T-cell (primary cell): Measurements from ENCODE around the gene SUSD3. TPM values are rescaled to one million over a fixed set of nuclear protein-coding genes. Genes with fewer than 3 reads are reported as not detected.

Experiments used
- ATAC-seq, 4 experiments: fragments of 200-7000 bp in 3 of 4; fragments of 150-1000 bp in 1 of 4; cut with Tn5 transposase; replicated peaks in 1 of 4; 1 replicate in 3 of 4; 2 replicates in 1 of 4; pipeline ENCODE4 v1.10.0; 2021; ENCODE audit warnings: moderate library complexity in 3 of 4, mild to moderate bottlenecking in 2 of 4, moderate number of reproducible peaks in 1 of 4
- CTCF ChIA-PET, 2 donors: fragments of 300-600 bp; sonication (Branson Sonifier 250); formaldehyde crosslinking; loops; one replicate each; lab custom pipeline; 2022; ENCODE audit warnings: antibody characterized with exemption in 2 of 2; lab: Charles Lee
- POLR2A ChIA-PET, 2 donors: fragments of 300-600 bp; sonication (Branson Sonifier 250); formaldehyde crosslinking; loops; one replicate each; lab custom pipeline; 2022; ENCODE audit warnings: antibody characterized with exemption in 2 of 2; lab: Charles Lee
- DNase-seq, 35 experiments: peaks; one replicate each; pipeline versions ENCODE4 v3.0.0 to v3.0.0-alpha.2; 2013 to 2023
- H3K27ac ChIP-seq: one replicate; pipeline ENCODE4 v1.5.1; 2013; ENCODE audit warnings: low read length
- H3K27me3 ChIP-seq, 2 experiments: replicated peaks in 1 of 2; 1 replicate in 1 of 2; 2 replicates in 1 of 2; pipeline versions ENCODE4 v1.6.1 to v1.7.0; 2013; ENCODE audit warnings: low read length in 1 of 2, mixed read lengths in 1 of 2; ENCODE audit not compliant: control insufficient read depth in 2 of 2, insufficient read depth in 2 of 2; ENCODE audit errors: extremely low read depth in 1 of 2
- H3K36me3 ChIP-seq, 2 donors: 1 replicate in 1 of 2; 2 replicates in 1 of 2; pipeline versions ENCODE4 v1.6.1 to v1.7.0; 2013; ENCODE audit warnings: low read length in 1 of 2; ENCODE audit not compliant: control insufficient read depth in 2 of 2, insufficient read depth in 1 of 2; ENCODE audit errors: extremely low read depth in 1 of 2
- H3K4me1 ChIP-seq, 2 experiments: 1 replicate in 1 of 2; 2 replicates in 1 of 2; pipeline versions ENCODE4 v1.6.1 to v1.7.0; 2013; ENCODE audit warnings: low read length in 2 of 2, mixed read lengths in 1 of 2; ENCODE audit not compliant: insufficient read depth in 2 of 2, control insufficient read depth in 1 of 2; ENCODE audit errors: extremely low read depth in 1 of 2
- H3K4me3 ChIP-seq, 2 donors: 1 replicate in 1 of 2; 2 replicates in 1 of 2; pipeline versions ENCODE4 v1.5.1 to v1.7.0; 2013; ENCODE audit warnings: mild to moderate bottlenecking in 2 of 2, low read length in 1 of 2, moderate library complexity in 1 of 2; ENCODE audit not compliant: control insufficient read depth in 1 of 2; ENCODE audit errors: extremely low read depth in 1 of 2
- H3K9me3 ChIP-seq: 2 replicates; pipeline ENCODE4 v1.7.0; 2013
- H3K27ac Mint-ChIP-seq, 2 donors: one replicate each; pipeline ENCODE4 v1.8.0; 2020 to 2021; ENCODE audit warnings: mild to moderate bottlenecking in 2 of 2, mixed read lengths in 2 of 2
- H3K27me3 Mint-ChIP-seq, 2 donors: one replicate each; pipeline ENCODE4 v1.8.0; 2021 to 2022; ENCODE audit warnings: mixed read lengths in 2 of 2
- H3K36me3 Mint-ChIP-seq: one replicate; pipeline ENCODE4 v1.8.0; 2021; ENCODE audit warnings: mixed read lengths
- H3K4me1 Mint-ChIP-seq, 3 donors: one replicate each; pipeline ENCODE4 v1.8.0; 2020 to 2022; ENCODE audit warnings: mixed read lengths in 3 of 3, mild to moderate bottlenecking in 1 of 3
- H3K4me3 Mint-ChIP-seq, 3 donors: one replicate each; pipeline ENCODE4 v1.8.0; 2020 to 2022; ENCODE audit warnings: mild to moderate bottlenecking in 3 of 3, mixed read lengths in 3 of 3, moderate library complexity in 3 of 3
- H3K9me3 Mint-ChIP-seq, 3 donors: one replicate each; pipeline ENCODE4 v1.8.0; 2020 to 2022; ENCODE audit warnings: mixed read lengths in 3 of 3
- WGBS: methylation state at CpG from one replicate; pipeline ENCODE4 v1.1.5; 2013; ENCODE audit warnings: missing lambda C conversion rate; ENCODE audit not compliant: insufficient coverage; 5-methylcytosine and 5-hydroxymethylcytosine counted together
- total RNA-seq, 35 experiments: library from RNA in 6 of 35; stranded (reverse) in 6 of 35; fragments of 120-200 nt in 1 of 35; gene quantifications; one replicate each; pipeline versions ENCODE4 v1.2.1 to v1.2.4 and lab custom pipeline; 2013 to 2026

SUSD3 gene
- total RNA-seq, 5 donors from 2014 or later (not counting 1 experiment from before 2014, with no cell fraction given) = 39.6 to 79.2 (median 71.2) TPM

DNA sequence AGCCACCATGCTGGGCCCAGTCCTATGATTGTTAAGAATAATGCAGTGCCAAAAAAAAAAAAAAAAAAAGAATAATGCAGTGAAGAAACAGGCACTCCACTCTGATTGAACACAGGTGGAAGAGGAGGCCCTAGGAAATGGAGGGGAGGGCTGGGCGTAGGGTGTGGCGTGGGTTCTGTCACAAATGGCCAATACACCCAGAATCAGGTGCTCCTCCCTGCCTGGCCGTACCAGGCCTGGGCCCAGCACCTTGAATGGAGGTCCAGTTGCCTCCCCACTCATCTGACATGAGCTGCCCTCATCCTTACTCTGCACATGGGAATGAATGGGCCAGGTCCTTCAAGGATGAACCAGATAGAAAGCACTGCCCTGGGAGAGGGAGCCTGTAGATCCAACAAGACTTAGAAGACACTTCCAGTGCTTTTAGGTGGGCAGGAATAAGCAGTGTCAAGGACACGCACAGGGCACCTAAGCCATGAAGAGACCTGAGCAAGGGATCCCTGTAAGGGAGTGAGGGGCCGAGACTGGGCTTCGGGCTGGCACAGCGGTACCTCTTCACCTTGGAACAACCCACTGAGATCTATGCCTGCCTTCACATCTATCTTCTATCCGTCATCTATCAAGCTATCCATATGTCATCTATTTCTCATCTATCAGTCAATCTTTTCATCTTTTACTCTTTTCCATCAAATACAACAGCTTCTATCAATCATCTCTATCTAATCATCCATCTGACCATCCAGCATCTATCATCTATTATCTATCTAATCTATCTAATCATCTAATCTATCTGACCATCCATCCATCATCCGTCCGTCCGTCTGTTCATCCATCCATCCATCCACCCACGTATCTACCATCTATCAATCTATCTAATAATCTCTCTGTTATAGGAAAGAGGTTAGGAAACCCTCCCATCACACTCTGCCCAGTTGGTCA lies 59.7 kb downstream of the SUSD3 start:
- peaks cover 5 to 15% of the 10 kb centered on the region in 2 donors for H3K36me3 ChIP-seq
- WGBS = 97% methylated on average over 6 of the region's 12 CpGs

DNA sequence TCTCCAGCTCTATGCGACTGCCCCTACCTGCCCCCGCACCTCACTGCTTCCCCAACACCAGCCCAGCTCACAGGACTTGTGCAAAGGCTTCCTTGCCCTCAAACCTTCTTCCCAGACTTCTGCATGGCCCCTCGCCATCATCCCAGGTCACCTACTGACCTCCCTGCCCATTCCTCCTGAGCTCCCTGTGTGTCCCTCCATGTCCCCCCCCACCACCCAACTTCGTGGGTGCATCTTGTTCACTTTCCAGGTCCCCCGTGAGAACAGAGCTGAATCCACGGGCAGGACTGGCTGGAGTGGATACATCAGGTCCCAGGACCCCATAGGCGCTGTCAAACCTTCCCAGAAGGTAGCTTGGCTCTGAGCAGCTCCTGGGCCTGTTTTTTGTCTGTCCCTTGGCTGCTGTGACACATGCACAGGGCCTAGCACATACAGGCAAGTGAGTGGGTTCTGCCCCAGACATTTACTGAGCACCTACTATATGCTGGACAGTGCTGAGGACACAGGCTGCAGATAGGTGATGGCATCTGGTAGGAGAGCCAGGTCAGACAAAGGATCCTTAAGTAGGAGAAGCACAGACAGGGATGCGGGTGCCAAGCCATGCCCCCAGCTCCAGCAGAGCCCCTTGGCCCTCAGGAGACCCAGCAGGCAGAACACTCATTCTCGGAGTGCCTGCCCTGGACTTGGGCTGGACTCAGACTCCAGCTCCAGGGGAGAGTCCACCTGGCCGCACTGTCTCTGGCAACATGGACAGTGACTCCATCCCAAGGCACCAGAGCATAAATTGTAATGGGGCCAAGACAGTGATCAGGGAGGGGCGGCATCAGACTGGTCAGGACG lies 60.6 kb downstream of the SUSD3 start:
- Mint-ChIP-seq H3K27ac (peak overlapping the region; percentile 72 to 86), H3K4me1 (peaks cover 24 to 44% (median 32%) of the 10 kb centered on the region in 3 donors), H3K9me3 (no peaks in the 10 kb centered on the region), H3K4me3 (peak overlapping the region in 1 of 3 donors; percentile 0), H3K27me3 (no peaks in the 10 kb centered on the region), H3K36me3 (peaks cover 15% of the 10 kb centered on the region)
- ATAC-seq (no peak), DNase-seq (peak in 1 of 35 experiments; percentile 2)
- POLR2A ChIA-PET = no interaction called here
- H3K36me3 ChIP-seq = peaks cover 8 to 10% of the 10 kb centered on the region in 2 donors
- no peaks in the 10 kb centered on the region for H3K27me3 ChIP-seq
- peak overlapping the region; percentile 54 for H3K27ac ChIP-seq
- no peaks in the 10 kb centered on the region for H3K9me3 ChIP-seq
- CTCF ChIA-PET = interaction anchor here (1.0 to 1.5 kb wide), 2 partner anchors 10 kb away, joined by 3 to 4 read pairs; no protein-coding TSS in a partner anchor
- WGBS = 95% methylated on average over 11 of the region's 12 CpGs
- H3K4me3 ChIP-seq = no peak overlapping the region
- H3K4me1 ChIP-seq = peaks cover 0 to 33% of the 10 kb centered on the region in 2 experiments

More for the DNA sequence above, 59.7 kb downstream of the SUSD3 start:
- peaks cover 11% of the 10 kb centered on the region for H3K36me3 Mint-ChIP-seq
- peaks cover 21 to 38% (median 27%) of the 10 kb centered on the region in 3 donors for H3K4me1 Mint-ChIP-seq
- H3K27me3 Mint-ChIP-seq = no peaks in the 10 kb centered on the region
- Histone ChIP-seq H3K4me3 (no peak overlapping the region), H3K27ac (no peak overlapping the region), H3K4me1 (peaks cover 0 to 26% of the 10 kb centered on the region in 2 experiments), H3K9me3 (no peaks in the 10 kb centered on the region), H3K27me3 (no peaks in the 10 kb centered on the region)
- no peaks in the 10 kb centered on the region for H3K9me3 Mint-ChIP-seq
- ATAC-seq (no peak), DNase-seq (no peak)
- peak overlapping the region in 1 of 3 donors; percentile 0 for H3K4me3 Mint-ChIP-seq
- ChIA-PET CTCF (interaction anchor here (1.0 to 1.5 kb wide), 2 partner anchors 9 kb away, joined by 3 to 4 read pairs; no protein-coding TSS in a partner anchor), POLR2A (interaction anchor here in 1 of 2 donors (0.6 kb wide), 1 partner anchor 51 kb away, joined by 3 read pairs; no protein-coding TSS in a partner anchor)
- peak overlapping the region; percentile 4 to 43 for H3K27ac Mint-ChIP-seq

DNA sequence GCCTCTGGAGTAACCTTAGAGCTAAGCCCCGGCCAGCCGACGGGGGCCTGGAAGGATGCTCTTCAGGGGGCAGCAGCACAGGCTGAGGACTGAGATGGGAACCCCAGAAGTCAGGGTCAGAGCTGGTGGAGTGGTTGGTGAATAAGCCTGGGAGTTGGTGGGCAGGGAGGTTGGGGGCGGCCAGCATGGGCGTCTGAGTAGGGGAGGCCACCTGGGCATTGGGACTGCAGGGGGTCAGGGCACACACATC lies 61.1 kb downstream of the SUSD3 start:
- ChIA-PET POLR2A (no interaction called here), CTCF (interaction anchor here in 1 of 2 donors (0.8 kb wide), 1 partner anchor 11 kb away, joined by 4 read pairs; no protein-coding TSS in a partner anchor)
- peak overlapping the region; percentile 72 to 86 for H3K27ac Mint-ChIP-seq
- H3K27me3 Mint-ChIP-seq = no peaks in the 10 kb centered on the region
- H3K4me3 Mint-ChIP-seq = peak overlapping the region in 1 of 3 donors; percentile 0
- H3K4me1 Mint-ChIP-seq = peaks cover 25 to 49% (median 33%) of the 10 kb centered on the region in 3 donors
- peak overlapping the region; percentile 54 for H3K27ac ChIP-seq
- H3K36me3 Mint-ChIP-seq = peaks cover 16% of the 10 kb centered on the region
- H3K4me3 ChIP-seq = no peak overlapping the region
- no peaks in the 10 kb centered on the region for H3K9me3 Mint-ChIP-seq
- no peaks in the 10 kb centered on the region for H3K27me3 ChIP-seq
- DNase-seq = no peak
- WGBS = 83% methylated on average over 5 of the region's 5 CpGs
- H3K9me3 ChIP-seq = no peaks in the 10 kb centered on the region
- H3K36me3 ChIP-seq = peaks cover 8 to 11% of the 10 kb centered on the region in 2 donors
- peaks cover 0 to 35% of the 10 kb centered on the region in 2 experiments for H3K4me1 ChIP-seq
- peak in 2 of 4 experiments; percentile 0 to 7 for ATAC-seq

DNA sequence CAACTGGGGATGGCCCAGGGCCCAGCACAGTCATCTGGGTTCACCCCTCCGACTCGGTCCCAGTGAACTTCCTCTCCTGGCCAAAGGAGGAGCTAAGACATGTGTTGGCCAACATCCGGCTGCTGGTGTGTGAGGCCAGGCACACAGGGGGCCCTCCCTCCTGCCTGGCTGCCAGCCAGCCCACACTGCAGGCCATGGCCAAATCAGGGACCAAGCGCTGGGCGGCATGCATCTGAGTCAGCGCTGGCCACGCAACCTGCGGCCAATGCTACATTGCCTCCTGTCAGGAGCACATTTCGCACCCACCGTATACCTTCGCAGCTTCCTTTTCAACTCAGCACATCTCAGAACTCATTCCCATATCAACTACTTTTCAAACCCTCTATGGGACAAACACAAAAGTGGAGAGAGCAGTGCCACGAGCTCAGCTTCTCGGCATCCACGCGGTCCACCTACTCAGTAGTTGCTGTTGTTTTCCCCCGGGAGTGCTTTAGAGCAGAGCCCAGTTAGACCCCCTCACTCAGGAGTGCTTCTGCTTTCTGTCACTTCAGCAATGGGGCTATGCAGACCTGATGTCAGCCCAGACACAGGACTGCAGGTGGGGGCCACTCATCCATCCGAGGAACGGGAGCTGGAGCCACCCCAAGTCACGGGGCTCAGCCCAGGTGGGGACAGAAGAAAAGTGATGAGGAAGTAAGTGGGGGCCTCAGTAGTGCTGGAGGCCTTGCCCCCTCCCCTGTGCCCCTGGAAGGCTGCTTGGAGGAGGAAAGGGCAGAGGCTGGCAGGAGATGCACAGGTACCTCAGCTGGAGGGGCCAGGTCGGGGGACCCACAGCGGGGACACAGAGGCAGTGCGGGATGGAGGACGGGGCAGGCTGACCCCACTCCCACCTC lies 61.7 kb downstream of the SUSD3 start:
- Mint-ChIP-seq H3K36me3 (peaks cover 16% of the 10 kb centered on the region), H3K4me3 (peak overlapping the region in 1 of 3 donors; percentile 0), H3K9me3 (no peaks in the 10 kb centered on the region), H3K4me1 (peaks cover 23 to 45% (median 32%) of the 10 kb centered on the region in 3 donors), H3K27me3 (no peaks in the 10 kb centered on the region), H3K27ac (peak overlapping the region; percentile 72 to 86)
- peaks cover 10 to 14% of the 10 kb centered on the region in 2 donors for H3K36me3 ChIP-seq
- no peaks in the 10 kb centered on the region for H3K9me3 ChIP-seq
- ChIA-PET POLR2A (interaction anchor here in 1 of 2 donors (0.6 kb wide), 1 partner anchor 76 kb away, joined by 3 read pairs; no protein-coding TSS in a partner anchor), CTCF (interaction anchor here in 1 of 2 donors (0.8 kb wide), 1 partner anchor 11 kb away, joined by 4 read pairs; no protein-coding TSS in a partner anchor)
- H3K4me1 ChIP-seq = peaks cover under 1 to 35% of the 10 kb centered on the region in 2 experiments
- ATAC-seq = peak; percentile 41 to 79 (median 72)
- H3K27me3 ChIP-seq = no peaks in the 10 kb centered on the region
- peak in 23 of 35 experiments; percentile 26 to 72 (median 46) for DNase-seq
- H3K4me3 ChIP-seq = no peak overlapping the region
- WGBS = 56% methylated on average over 19 of the region's 23 CpGs
- H3K27ac ChIP-seq = peak overlapping the region; percentile 54

DNA sequence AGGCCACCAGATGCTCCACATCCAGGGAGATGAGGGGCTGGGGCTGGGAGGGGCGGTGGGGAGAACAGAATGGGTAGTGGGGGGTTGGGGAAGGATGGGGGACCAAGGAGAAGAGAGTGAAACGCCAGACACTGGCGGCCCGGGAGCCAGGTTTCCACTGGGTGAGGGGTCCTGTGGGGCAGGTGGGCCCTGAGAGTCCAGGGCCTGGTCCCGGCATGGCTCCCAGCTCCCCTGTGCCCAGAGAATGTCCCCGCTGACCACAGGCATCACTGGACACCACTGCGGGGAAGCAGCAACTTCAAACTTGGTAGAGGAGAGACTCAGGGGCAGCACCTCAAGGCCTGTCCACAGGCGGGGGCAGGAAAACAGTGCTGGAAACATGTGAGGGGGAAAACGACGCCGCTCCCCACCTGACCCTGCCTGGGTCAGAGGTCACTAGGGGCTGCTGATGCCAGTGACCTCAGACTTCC lies 62.4 kb downstream of the SUSD3 start:
- no peaks in the 10 kb centered on the region for H3K9me3 Mint-ChIP-seq
- H3K4me3 Mint-ChIP-seq = peak overlapping the region in 1 of 3 donors; percentile 0
- Histone ChIP-seq H3K4me3 (no peak overlapping the region), H3K4me1 (peaks cover 2 to 41% of the 10 kb centered on the region in 2 experiments), H3K27me3 (no peaks in the 10 kb centered on the region), H3K36me3 (peaks cover 12 to 17% of the 10 kb centered on the region in 2 donors), H3K27ac (no peak overlapping the region), H3K9me3 (no peaks in the 10 kb centered on the region)
- ChIA-PET CTCF (interaction anchor here in 1 of 2 donors (0.6 kb wide), 1 partner anchor 12 kb away, joined by 6 read pairs; no protein-coding TSS in a partner anchor), POLR2A (interaction anchor here in 1 of 2 donors (0.6 kb wide), 2 partner anchors 76 to 162 kb away, joined by 3 read pairs; no protein-coding TSS in a partner anchor)
- WGBS = 95% methylated on average over 10 of the region's 11 CpGs
- no peaks in the 10 kb centered on the region for H3K27me3 Mint-ChIP-seq
- peak in 2 of 35 experiments; percentile 0 to 1 for DNase-seq
- no peak overlapping the region for H3K27ac Mint-ChIP-seq
- H3K36me3 Mint-ChIP-seq = peaks cover 16% of the 10 kb centered on the region
- peaks cover 30 to 48% (median 38%) of the 10 kb centered on the region in 3 donors for H3K4me1 Mint-ChIP-seq
- no peak for ATAC-seq
